GM12801 (cell line): Measurements from ENCODE around the gene CDS1.

Source experiments
- TF ChIP-seq, protein P1 (sequence below): IDR thresholded peaks from one replicate; pipeline ENCODE4 v1.5.1; 2011; ENCODE audit warnings: control low read depth; ENCODE audit not compliant: insufficient read length; ENCODE audit errors: extremely low read depth

CDS1 gene

GRCh38 chr4:84568496-84568895 is 14.4 kb upstream of the CDS1 start:
- TF ChIP-seq, protein P1, sequence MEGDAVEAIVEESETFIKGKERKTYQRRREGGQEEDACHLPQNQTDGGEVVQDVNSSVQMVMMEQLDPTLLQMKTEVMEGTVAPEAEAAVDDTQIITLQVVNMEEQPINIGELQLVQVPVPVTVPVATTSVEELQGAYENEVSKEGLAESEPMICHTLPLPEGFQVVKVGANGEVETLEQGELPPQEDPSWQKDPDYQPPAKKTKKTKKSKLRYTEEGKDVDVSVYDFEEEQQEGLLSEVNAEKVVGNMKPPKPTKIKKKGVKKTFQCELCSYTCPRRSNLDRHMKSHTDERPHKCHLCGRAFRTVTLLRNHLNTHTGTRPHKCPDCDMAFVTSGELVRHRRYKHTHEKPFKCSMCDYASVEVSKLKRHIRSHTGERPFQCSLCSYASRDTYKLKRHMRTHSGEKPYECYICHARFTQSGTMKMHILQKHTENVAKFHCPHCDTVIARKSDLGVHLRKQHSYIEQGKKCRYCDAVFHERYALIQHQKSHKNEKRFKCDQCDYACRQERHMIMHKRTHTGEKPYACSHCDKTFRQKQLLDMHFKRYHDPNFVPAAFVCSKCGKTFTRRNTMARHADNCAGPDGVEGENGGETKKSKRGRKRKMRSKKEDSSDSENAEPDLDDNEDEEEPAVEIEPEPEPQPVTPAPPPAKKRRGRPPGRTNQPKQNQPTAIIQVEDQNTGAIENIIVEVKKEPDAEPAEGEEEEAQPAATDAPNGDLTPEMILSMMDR: no peak

DNA sequence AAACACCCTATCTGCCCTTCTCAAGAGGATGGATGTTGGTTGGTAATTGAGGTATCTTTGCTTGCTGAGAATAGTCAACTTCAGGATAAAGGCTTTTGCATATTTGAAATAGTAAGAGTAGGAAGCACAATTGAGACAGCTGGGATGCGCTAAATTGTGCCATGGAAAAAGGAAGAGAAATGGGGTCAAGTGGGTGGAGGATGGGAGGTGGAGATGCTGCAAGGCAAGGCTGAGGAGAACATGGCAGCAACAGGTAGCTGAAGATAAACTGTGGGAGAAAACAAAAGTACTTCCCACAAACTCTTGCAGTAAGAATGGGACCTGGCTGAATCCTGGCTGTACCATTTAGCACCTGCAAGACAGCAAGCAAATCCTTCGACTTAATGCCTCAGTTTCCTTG is 13.9 kb upstream of the CDS1 start:
- TF ChIP-seq, protein P1: no peak

- TF ChIP-seq, protein P1: no peak
Measured at GRCh38 chr4:84573385-84574068, 9.4 kb upstream of the CDS1 start.

GRCh38 chr4:84574069-84574720 is 8.7 kb upstream of the CDS1 start:
- TF ChIP-seq, protein P1: no peak

DNA sequence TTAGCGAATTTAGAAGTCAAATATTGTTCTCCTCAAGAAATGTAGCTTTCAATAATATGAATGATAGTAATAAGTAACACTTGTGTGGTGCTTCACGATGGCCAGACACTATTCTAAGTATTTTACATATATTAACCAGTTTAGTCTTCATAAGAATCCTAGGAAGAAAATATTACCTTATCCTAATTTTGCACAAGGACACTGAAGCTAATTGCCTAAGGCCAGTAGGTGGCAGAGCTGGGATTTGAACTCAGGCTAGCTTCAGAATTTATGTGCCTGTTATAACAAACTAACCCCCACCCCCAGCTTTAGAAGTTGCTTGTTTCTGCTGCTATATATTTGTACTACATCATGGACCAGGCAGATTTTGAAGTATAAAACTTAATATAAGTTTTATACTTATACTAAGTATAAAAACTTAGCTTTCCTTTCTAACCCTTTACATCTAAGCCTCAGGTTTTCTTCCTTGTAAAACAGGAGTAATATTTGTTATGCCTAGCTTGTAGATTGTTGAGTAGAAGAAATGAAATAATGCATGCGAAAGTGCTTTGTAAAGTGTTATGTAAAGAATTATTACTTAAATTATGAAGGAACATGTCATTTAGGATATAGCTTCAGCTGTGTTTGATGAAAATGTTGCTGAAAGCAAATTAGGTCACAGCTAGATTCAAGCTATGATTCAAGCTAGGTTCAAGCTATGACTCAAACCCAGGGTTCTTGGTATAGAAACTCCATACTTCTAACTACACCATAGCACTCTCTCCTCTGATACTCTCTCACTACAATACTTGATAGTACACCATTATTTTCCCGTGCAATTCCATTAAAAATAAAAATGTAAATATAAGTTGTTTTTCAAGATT is 4.2 kb upstream of the CDS1 start:
- TF ChIP-seq, protein P1: no peak

GRCh38 chr4:84579403-84579776 is 3.5 kb upstream of the CDS1 start:
- TF ChIP-seq, protein P1: no peak

- TF ChIP-seq, protein P1: no peak
Measured at GRCh38 chr4:84582302-84582987, 482 bp upstream of the CDS1 start.
